ENCODE data around the gene CNTN6. TPM values are rescaled to one million over a fixed set of nuclear protein-coding genes. Genes with fewer than 3 reads are reported as not detected.

CNTN6 gene
- total and polyA plus RNA-seq, 4 donors = 9.6 to 37.1 (median 17.5) TPM

- no CpG with 5 or more reads among the region's 1 CpG for WGBS (ENCODE audit: insufficient coverage)
Measured at GRCh38 chr3:1088503-1088902, 4.3 kb upstream of the CNTN6 start.

GRCh38 chr3:1091286-1091685, 1.5 kb upstream of the CNTN6 start:
- Histone ChIP-seq H3K36me3 (ENCODE audit: control insufficient read depth, insufficient read depth, low read length) (no peaks in the 10 kb centered on the region), H3K27me3 (ENCODE audit: control insufficient read depth, insufficient read depth, low read length) (no peaks in the 10 kb centered on the region), H3K4me3 (ENCODE audit: low read depth, low read length) (no peak overlapping the region), H3K27ac (ENCODE audit: low read depth, low read length) (no peak overlapping the region), H3K9me3 (ENCODE audit: control insufficient read depth, insufficient read depth, low read length) (no peaks in the 10 kb centered on the region), H3K4me1 (ENCODE audit: control insufficient read depth, insufficient read depth, low read length) (no peaks in the 10 kb centered on the region)
- DNase-seq (ENCODE audit: low read depth in 4 of 6, low spot score in 6 of 6) = no peak
- WGBS (ENCODE audit: insufficient coverage) = no CpG with 5 or more reads among the region's 1 CpG

More at GRCh38 chr3:1088503-1088902, 4.3 kb upstream of the CNTN6 start:
- no peak for DNase-seq (ENCODE audit: low read depth in 4 of 6, low spot score in 6 of 6)
- Histone ChIP-seq H3K36me3 (ENCODE audit: control insufficient read depth, insufficient read depth, low read length) (no peaks in the 10 kb centered on the region), H3K27me3 (ENCODE audit: control insufficient read depth, insufficient read depth, low read length) (no peaks in the 10 kb centered on the region), H3K9me3 (ENCODE audit: control insufficient read depth, insufficient read depth, low read length) (no peaks in the 10 kb centered on the region), H3K4me1 (ENCODE audit: control insufficient read depth, insufficient read depth, low read length) (no peaks in the 10 kb centered on the region), H3K27ac (ENCODE audit: low read depth, low read length) (no peak overlapping the region), H3K4me3 (ENCODE audit: low read depth, low read length) (no peak overlapping the region)

- no peak for DNase-seq (ENCODE audit: low read depth in 4 of 6, low spot score in 6 of 6)
- no CpG with 5 or more reads among the region's 2 CpGs for WGBS (ENCODE audit: insufficient coverage)
- Histone ChIP-seq H3K36me3 (ENCODE audit: control insufficient read depth, insufficient read depth, low read length) (no peaks in the 10 kb centered on the region), H3K9me3 (ENCODE audit: control insufficient read depth, insufficient read depth, low read length) (no peaks in the 10 kb centered on the region), H3K27ac (ENCODE audit: low read depth, low read length) (peak overlapping the region; percentile 67), H3K4me3 (ENCODE audit: low read depth, low read length) (no peak overlapping the region), H3K27me3 (ENCODE audit: control insufficient read depth, insufficient read depth, low read length) (no peaks in the 10 kb centered on the region), H3K4me1 (ENCODE audit: control insufficient read depth, insufficient read depth, low read length) (no peaks in the 10 kb centered on the region)
Measured at GRCh38 chr3:1092061-1092460, 763 bp upstream of the CNTN6 start.

GRCh38 chr3:1093217-1093616, 393 bp downstream of the CNTN6 start:
- no peaks in the 10 kb centered on the region for H3K36me3 ChIP-seq (ENCODE audit: control insufficient read depth, insufficient read depth, low read length)
- 21% methylated on average over 5 of the region's 6 CpGs for whole genome bisulfite sequencing (ENCODE audit: insufficient coverage)
- DNase-seq (ENCODE audit: low read depth in 4 of 6, low spot score in 6 of 6) = peak in 1 of 6 donors; percentile 75

GRCh38 chr3:1103525-1103924, 10.7 kb downstream of the CNTN6 start:
- H3K4me1 ChIP-seq (ENCODE audit: control insufficient read depth, insufficient read depth, low read length) = no peaks in the 10 kb centered on the region
- no peak overlapping the region for H3K27ac ChIP-seq (ENCODE audit: low read depth, low read length)
- H3K4me3 ChIP-seq (ENCODE audit: low read depth, low read length) = no peak overlapping the region
- no CpG with 5 or more reads among the region's 6 CpGs for WGBS (ENCODE audit: insufficient coverage)
- H3K9me3 ChIP-seq (ENCODE audit: control insufficient read depth, insufficient read depth, low read length) = no peaks in the 10 kb centered on the region
- no peaks in the 10 kb centered on the region for H3K36me3 ChIP-seq (ENCODE audit: control insufficient read depth, insufficient read depth, low read length)
- DNase-seq (ENCODE audit: low read depth in 4 of 6, low spot score in 6 of 6) = no peak
- H3K27me3 ChIP-seq (ENCODE audit: control insufficient read depth, insufficient read depth, low read length) = no peaks in the 10 kb centered on the region

More at GRCh38 chr3:1093217-1093616, 393 bp downstream of the CNTN6 start:
- Histone ChIP-seq H3K27ac (ENCODE audit: low read depth, low read length) (peak overlapping the region; percentile 67), H3K9me3 (ENCODE audit: control insufficient read depth, insufficient read depth, low read length) (no peaks in the 10 kb centered on the region), H3K4me1 (ENCODE audit: control insufficient read depth, insufficient read depth, low read length) (no peaks in the 10 kb centered on the region), H3K27me3 (ENCODE audit: control insufficient read depth, insufficient read depth, low read length) (no peaks in the 10 kb centered on the region), H3K4me3 (ENCODE audit: low read depth, low read length) (peak overlapping the region; percentile 46)

GRCh38 chr3:1117843-1118473, 25.1 kb downstream of the CNTN6 start:
- Histone ChIP-seq H3K36me3 (ENCODE audit: control insufficient read depth, insufficient read depth, low read length) (no peaks in the 10 kb centered on the region), H3K27ac (ENCODE audit: low read depth, low read length) (no peak overlapping the region), H3K9me3 (ENCODE audit: control insufficient read depth, insufficient read depth, low read length) (no peaks in the 10 kb centered on the region), H3K4me1 (ENCODE audit: control insufficient read depth, insufficient read depth, low read length) (no peaks in the 10 kb centered on the region), H3K4me3 (ENCODE audit: low read depth, low read length) (no peak overlapping the region), H3K27me3 (ENCODE audit: control insufficient read depth, insufficient read depth, low read length) (no peaks in the 10 kb centered on the region)
- 80% methylated on average over 1 of the region's 8 CpGs for WGBS (ENCODE audit: insufficient coverage)
- no peak for DNase-seq (ENCODE audit: low read depth in 4 of 6, low spot score in 6 of 6)

DNA sequence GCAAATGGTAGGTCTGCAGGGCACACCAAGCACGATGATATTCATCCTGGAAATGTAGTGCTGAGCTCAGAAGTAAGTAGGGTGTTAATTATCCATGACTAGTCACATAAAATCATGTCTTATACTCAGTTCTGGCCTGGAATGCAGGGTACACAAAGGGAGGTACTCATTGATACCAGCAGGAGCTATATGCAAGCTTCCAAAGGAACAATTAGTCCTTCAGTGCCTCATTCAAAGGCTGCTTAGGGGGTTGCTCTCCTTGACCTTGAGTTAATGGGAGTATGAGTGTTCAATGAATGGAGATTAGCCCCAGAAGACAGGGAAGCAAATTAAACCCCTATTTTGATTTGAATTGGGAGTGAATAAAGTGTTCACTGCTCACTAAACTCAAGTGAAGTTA, 38.3 kb downstream of the CNTN6 start:
- DNase-seq (ENCODE audit: low read depth in 4 of 6, low spot score in 6 of 6) = peak in 2 of 6 donors; percentile 4 to 79
- no CpG with 5 or more reads among the region's 1 CpG for WGBS (ENCODE audit: insufficient coverage)
- Histone ChIP-seq H3K27ac (ENCODE audit: low read depth, low read length) (no peak overlapping the region), H3K4me1 (ENCODE audit: control insufficient read depth, insufficient read depth, low read length) (no peaks in the 10 kb centered on the region), H3K36me3 (ENCODE audit: control insufficient read depth, insufficient read depth, low read length) (no peaks in the 10 kb centered on the region), H3K4me3 (ENCODE audit: low read depth, low read length) (no peak overlapping the region), H3K9me3 (ENCODE audit: control insufficient read depth, insufficient read depth, low read length) (no peaks in the 10 kb centered on the region), H3K27me3 (ENCODE audit: control insufficient read depth, insufficient read depth, low read length) (no peaks in the 10 kb centered on the region)

- no CpG with 5 or more reads among the region's 2 CpGs for WGBS (ENCODE audit: insufficient coverage)
- H3K36me3 ChIP-seq (ENCODE audit: control insufficient read depth, insufficient read depth, low read length) = no peaks in the 10 kb centered on the region
- no peak overlapping the region for H3K4me3 ChIP-seq (ENCODE audit: low read depth, low read length)
- no peak for DNase-seq (ENCODE audit: low read depth in 4 of 6, low spot score in 6 of 6)
- H3K27me3 ChIP-seq (ENCODE audit: control insufficient read depth, insufficient read depth, low read length) = no peaks in the 10 kb centered on the region
- no peaks in the 10 kb centered on the region for H3K9me3 ChIP-seq (ENCODE audit: control insufficient read depth, insufficient read depth, low read length)
- no peak overlapping the region for H3K27ac ChIP-seq (ENCODE audit: low read depth, low read length)
- H3K4me1 ChIP-seq (ENCODE audit: control insufficient read depth, insufficient read depth, low read length) = no peaks in the 10 kb centered on the region
Measured at GRCh38 chr3:1135194-1135593, 42.4 kb downstream of the CNTN6 start.

DNA sequence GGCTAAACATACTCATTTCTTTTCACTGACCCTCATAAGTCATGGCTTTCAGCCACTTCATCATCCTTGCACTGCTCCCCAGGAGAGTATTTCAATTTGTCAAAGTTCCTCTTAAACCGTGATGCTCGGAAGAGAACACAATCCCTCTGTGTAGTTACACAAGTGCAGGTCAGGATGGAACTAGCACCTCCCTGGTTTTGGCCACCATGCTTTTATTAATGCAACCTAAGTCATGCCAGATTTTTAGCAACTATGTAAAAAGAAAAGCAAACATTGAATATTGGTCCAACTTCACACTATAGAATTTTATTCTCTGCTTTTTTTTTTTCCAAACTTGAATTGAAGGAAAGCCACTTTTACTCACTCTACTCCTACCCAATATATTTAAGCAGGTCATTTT, 45.2 kb downstream of the CNTN6 start:
- Histone ChIP-seq H3K27me3 (ENCODE audit: control insufficient read depth, insufficient read depth, low read length) (no peaks in the 10 kb centered on the region), H3K4me3 (ENCODE audit: low read depth, low read length) (no peak overlapping the region), H3K4me1 (ENCODE audit: control insufficient read depth, insufficient read depth, low read length) (no peaks in the 10 kb centered on the region), H3K9me3 (ENCODE audit: control insufficient read depth, insufficient read depth, low read length) (no peaks in the 10 kb centered on the region), H3K27ac (ENCODE audit: low read depth, low read length) (no peak overlapping the region), H3K36me3 (ENCODE audit: control insufficient read depth, insufficient read depth, low read length) (no peaks in the 10 kb centered on the region)
- WGBS (ENCODE audit: insufficient coverage) = 60% methylated on average over 1 of the region's 2 CpGs
- no peak for DNase-seq (ENCODE audit: low read depth in 4 of 6, low spot score in 6 of 6)

GRCh38 chr3:1139071-1139470, 46.2 kb downstream of the CNTN6 start:
- H3K27me3 ChIP-seq (ENCODE audit: control insufficient read depth, insufficient read depth, low read length) = no peaks in the 10 kb centered on the region
- no peaks in the 10 kb centered on the region for H3K4me1 ChIP-seq (ENCODE audit: control insufficient read depth, insufficient read depth, low read length)
- H3K27ac ChIP-seq (ENCODE audit: low read depth, low read length) = no peak overlapping the region
- no peaks in the 10 kb centered on the region for H3K36me3 ChIP-seq (ENCODE audit: control insufficient read depth, insufficient read depth, low read length)
- H3K9me3 ChIP-seq (ENCODE audit: control insufficient read depth, insufficient read depth, low read length) = no peaks in the 10 kb centered on the region
- H3K4me3 ChIP-seq (ENCODE audit: low read depth, low read length) = no peak overlapping the region
- 42% methylated on average over 1 of the region's 1 CpG for WGBS (ENCODE audit: insufficient coverage)
- no peak for DNase-seq (ENCODE audit: low read depth in 4 of 6, low spot score in 6 of 6)
